B cell (primary cell): ENCODE measurements around the gene ARHGAP20. TPM values are rescaled to one million over a fixed set of nuclear protein-coding genes. Genes with fewer than 3 reads are reported as not detected.

ENCODE experiments used
- ATAC-seq: fragments of 200-7000 bp; cut with Tn5 transposase; one replicate; pipeline ENCODE4 v1.10.0; 2021; ENCODE audit warnings: low read depth, mild to moderate bottlenecking, moderate number of reproducible peaks, moderate library complexity
- CTCF ChIA-PET: fragments of 350-600 bp; sonication (Branson Sonifier 250); formaldehyde crosslinking; loops from one replicate; lab custom pipeline; 2021; ENCODE audit warnings: antibody characterized with exemption, inconsistent platforms; lab: Charles Lee
- POLR2A ChIA-PET: fragments of 350-600 bp; sonication (Branson Sonifier 250); formaldehyde crosslinking; loops from one replicate; lab custom pipeline; 2021; ENCODE audit warnings: antibody characterized with exemption; lab: Charles Lee
- DNase-seq: peaks from one replicate; pipeline ENCODE4 v3.0.0; 2013
- H2AFZ ChIP-seq: 2 replicates; pipeline ENCODE4 v1.6.1; 2012; ENCODE audit warnings: mild to moderate bottlenecking, low read depth, low read length; ENCODE audit not compliant: insufficient read depth, poor library complexity, severe bottlenecking
- H3K27ac ChIP-seq, 2 donors: 1 replicate in 1 of 2; 2 replicates in 1 of 2; pipeline ENCODE4 v1.5.1; 2012 to 2013; ENCODE audit warnings: low read length in 2 of 2, mild to moderate bottlenecking in 2 of 2, moderate library complexity in 1 of 2
- H3K27me3 ChIP-seq, 4 experiments: fragments of 200-600 bp in 1 of 4; sonication (generic) in 1 of 4; replicated peaks in 1 of 4; 1 replicate in 2 of 4; 2 replicates in 2 of 4; pipeline versions ENCODE4 v1.6.1 to v1.7.0; 2013 to 2016; ENCODE audit warnings: low read length in 3 of 4, mild to moderate bottlenecking in 2 of 4, mixed read lengths in 1 of 4, moderate library complexity in 1 of 4; ENCODE audit not compliant: insufficient read depth in 4 of 4, control insufficient read depth in 3 of 4; ENCODE audit errors: control extremely low read depth in 1 of 4
- H3K36me3 ChIP-seq, 2 experiments: replicated peaks in 1 of 2; 1 replicate in 1 of 2; 2 replicates in 1 of 2; pipeline versions ENCODE4 v1.6.1 to v1.7.1; 2013; ENCODE audit warnings: low read length in 1 of 2; ENCODE audit not compliant: insufficient read depth in 2 of 2, control insufficient read depth in 1 of 2; ENCODE audit errors: control extremely low read depth in 1 of 2, extremely low read depth in 1 of 2
- H3K4me1 ChIP-seq, 2 donors: fragments of 200-600 bp in 1 of 2; sonication (generic) in 1 of 2; 1 replicate in 1 of 2; 2 replicates in 1 of 2; pipeline versions ENCODE4 v1.5.1 to v1.6.1; 2013 to 2017; ENCODE audit warnings: low read length in 2 of 2; ENCODE audit not compliant: control insufficient read depth in 2 of 2, insufficient read depth in 2 of 2
- H3K4me2 ChIP-seq: replicated peaks from 2 replicates; pipeline ENCODE3; 2012; ENCODE audit warnings: mild to moderate bottlenecking, low read depth, low read length; ENCODE audit not compliant: poor library complexity, severe bottlenecking
- H3K4me3 ChIP-seq, 5 experiments: fragments of 200-600 bp in 1 of 5; sonication (generic) in 1 of 5; 1 replicate in 3 of 5; 2 replicates in 2 of 5; pipeline versions ENCODE4 v1.5.1 to v1.7.0; 2011 to 2016; ENCODE audit warnings: low read length in 4 of 5, mild to moderate bottlenecking in 4 of 5, low read depth in 2 of 5, control low read depth in 1 of 5, moderate library complexity in 1 of 5; ENCODE audit not compliant: insufficient read depth in 1 of 5; ENCODE audit errors: control extremely low read depth in 1 of 5, extremely low read depth in 1 of 5
- H3K79me2 ChIP-seq: fragments of 200-600 bp; sonication (generic); one replicate; pipeline ENCODE4 v1.6.0; 2016; ENCODE audit warnings: low read length; ENCODE audit not compliant: control insufficient read depth, insufficient read depth
- H3K9ac ChIP-seq: fragments of 200-600 bp; sonication (generic); 2 replicates; pipeline ENCODE4 v1.6.1; 2017; ENCODE audit warnings: mild to moderate bottlenecking, low read length, moderate library complexity
- H3K9me3 ChIP-seq, 3 donors: one replicate each; pipeline versions ENCODE4 v1.6.1 to v1.7.1; 2013; ENCODE audit warnings: low read length in 2 of 3; ENCODE audit not compliant: control insufficient read depth in 2 of 3, insufficient read depth in 1 of 3; ENCODE audit errors: control extremely low read depth in 1 of 3
- H4K20me1 ChIP-seq: 2 replicates; pipeline ENCODE4 v1.6.0; 2012; ENCODE audit warnings: mild to moderate bottlenecking, low read length; ENCODE audit not compliant: insufficient read depth, control insufficient read depth, poor library complexity, severe bottlenecking
- H3K27ac Mint-ChIP-seq: one replicate; pipeline ENCODE4 v1.8.0; 2021; ENCODE audit warnings: mixed read lengths
- H3K27me3 Mint-ChIP-seq: one replicate; pipeline ENCODE4 v1.8.0; 2021; ENCODE audit warnings: mixed read lengths
- H3K4me1 Mint-ChIP-seq: one replicate; pipeline ENCODE4 v1.8.0; 2021; ENCODE audit warnings: mixed read lengths
- H3K4me3 Mint-ChIP-seq: one replicate; pipeline ENCODE4 v1.8.0; 2021; ENCODE audit warnings: mixed read lengths
- H3K9me3 Mint-ChIP-seq: one replicate; pipeline ENCODE4 v1.8.0; 2022; ENCODE audit warnings: mixed read lengths; ENCODE audit not compliant: insufficient read depth
- EZH2 ChIP-seq: IDR thresholded peaks from 2 replicates; pipeline ENCODE4 v1.6.1; 2012; ENCODE audit warnings: borderline replicate concordance, low read depth, mild to moderate bottlenecking, moderate library complexity, low read length; ENCODE audit not compliant: insufficient read depth, poor library complexity, severe bottlenecking
- WGBS: methylation state at CpG from one replicate; pipeline ENCODE4 v1.1.5; 2013; ENCODE audit warnings: missing lambda C conversion rate; ENCODE audit not compliant: insufficient coverage; 5-methylcytosine and 5-hydroxymethylcytosine counted together
- intact Hi-C: fragments of 100-400 bp; cut with micrococcal nuclease; formaldehyde crosslinking; loops from one replicate; pipeline ENCODE4 v1.10.0; 2022
- polyA plus RNA-seq: library from polyadenylated mRNA; depleted of rRNA; stranded (reverse); fragments of >200 nt; gene quantifications from 2 replicates; pipeline ENCODE4 v1.2.3, GENCODE V29; 2012
- total RNA-seq, 2 donors: library from RNA; stranded (reverse); fragments of 120-200 nt in 1 of 2; gene quantifications; 1 replicate in 1 of 2; 2 replicates in 1 of 2; pipeline versions ENCODE4 v1.2.3 to v1.2.4, GENCODE V29; 2013 to 2022
- TF ChIP-seq, protein P1 (sequence below): fragments of 200-600 bp; IDR thresholded peaks from one replicate; pipeline ENCODE4 v1.8.0; 2022; ENCODE audit warnings: antibody characterized with exemption, mild to moderate bottlenecking

The ARHGAP20 gene
- total and polyA plus RNA-seq, 2 donors (not counting 1 experiment from before 2014, with no cell fraction given) = 0.54 to 0.91 TPM

DNA sequence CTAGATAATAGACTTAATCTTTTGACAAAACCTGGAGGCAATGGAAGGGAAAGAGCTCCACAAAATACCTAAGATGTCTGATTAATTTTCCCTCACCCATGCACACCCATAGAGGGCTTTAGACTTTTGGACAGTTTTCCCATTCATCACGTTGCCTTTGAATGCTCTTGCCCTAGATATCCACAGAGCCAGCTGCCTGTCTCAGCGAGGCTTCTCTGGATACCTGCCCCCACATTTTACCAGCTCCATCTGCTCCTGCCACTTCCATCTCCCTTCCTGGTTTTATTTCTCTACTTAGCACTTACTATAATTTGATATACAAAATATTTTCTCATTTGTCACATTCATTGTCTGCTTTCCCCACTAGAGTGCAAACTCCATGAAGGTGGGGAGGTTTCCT is 145.7 kb downstream of the ARHGAP20 start:
- peaks cover 24% of the 10 kb centered on the region for H3K27me3 Mint-ChIP-seq
- H3K27ac Mint-ChIP-seq = no peak overlapping the region
- Histone ChIP-seq H3K79me2 (no peaks in the 10 kb centered on the region), H3K4me1 (no peaks in the 10 kb centered on the region), H3K4me2 (no peak overlapping the region), H2AFZ (no peak overlapping the region), H3K9ac (no peak overlapping the region), H4K20me1 (no peaks in the 10 kb centered on the region), H3K4me3 (no peak overlapping the region), H3K9me3 (no peaks in the 10 kb centered on the region), H3K36me3 (no peaks in the 10 kb centered on the region), H3K27me3 (no peaks in the 10 kb centered on the region), H3K27ac (no peak overlapping the region)
- CTCF ChIA-PET = no interaction called here
- WGBS = 92% methylated on average over 2 of the region's 2 CpGs
- H3K9me3 Mint-ChIP-seq = no peaks in the 10 kb centered on the region
- POLR2A ChIA-PET = no interaction called here
- TF ChIP-seq, protein P1, sequence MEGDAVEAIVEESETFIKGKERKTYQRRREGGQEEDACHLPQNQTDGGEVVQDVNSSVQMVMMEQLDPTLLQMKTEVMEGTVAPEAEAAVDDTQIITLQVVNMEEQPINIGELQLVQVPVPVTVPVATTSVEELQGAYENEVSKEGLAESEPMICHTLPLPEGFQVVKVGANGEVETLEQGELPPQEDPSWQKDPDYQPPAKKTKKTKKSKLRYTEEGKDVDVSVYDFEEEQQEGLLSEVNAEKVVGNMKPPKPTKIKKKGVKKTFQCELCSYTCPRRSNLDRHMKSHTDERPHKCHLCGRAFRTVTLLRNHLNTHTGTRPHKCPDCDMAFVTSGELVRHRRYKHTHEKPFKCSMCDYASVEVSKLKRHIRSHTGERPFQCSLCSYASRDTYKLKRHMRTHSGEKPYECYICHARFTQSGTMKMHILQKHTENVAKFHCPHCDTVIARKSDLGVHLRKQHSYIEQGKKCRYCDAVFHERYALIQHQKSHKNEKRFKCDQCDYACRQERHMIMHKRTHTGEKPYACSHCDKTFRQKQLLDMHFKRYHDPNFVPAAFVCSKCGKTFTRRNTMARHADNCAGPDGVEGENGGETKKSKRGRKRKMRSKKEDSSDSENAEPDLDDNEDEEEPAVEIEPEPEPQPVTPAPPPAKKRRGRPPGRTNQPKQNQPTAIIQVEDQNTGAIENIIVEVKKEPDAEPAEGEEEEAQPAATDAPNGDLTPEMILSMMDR = no peak
- TF ChIP-seq EZH2 = no peak
- no peak overlapping the region for H3K4me3 Mint-ChIP-seq
- intact Hi-C loops = no loop called here
- H3K4me1 Mint-ChIP-seq = no peaks in the 10 kb centered on the region
- ATAC-seq = no peak
- DNase-seq = no peak

DNA sequence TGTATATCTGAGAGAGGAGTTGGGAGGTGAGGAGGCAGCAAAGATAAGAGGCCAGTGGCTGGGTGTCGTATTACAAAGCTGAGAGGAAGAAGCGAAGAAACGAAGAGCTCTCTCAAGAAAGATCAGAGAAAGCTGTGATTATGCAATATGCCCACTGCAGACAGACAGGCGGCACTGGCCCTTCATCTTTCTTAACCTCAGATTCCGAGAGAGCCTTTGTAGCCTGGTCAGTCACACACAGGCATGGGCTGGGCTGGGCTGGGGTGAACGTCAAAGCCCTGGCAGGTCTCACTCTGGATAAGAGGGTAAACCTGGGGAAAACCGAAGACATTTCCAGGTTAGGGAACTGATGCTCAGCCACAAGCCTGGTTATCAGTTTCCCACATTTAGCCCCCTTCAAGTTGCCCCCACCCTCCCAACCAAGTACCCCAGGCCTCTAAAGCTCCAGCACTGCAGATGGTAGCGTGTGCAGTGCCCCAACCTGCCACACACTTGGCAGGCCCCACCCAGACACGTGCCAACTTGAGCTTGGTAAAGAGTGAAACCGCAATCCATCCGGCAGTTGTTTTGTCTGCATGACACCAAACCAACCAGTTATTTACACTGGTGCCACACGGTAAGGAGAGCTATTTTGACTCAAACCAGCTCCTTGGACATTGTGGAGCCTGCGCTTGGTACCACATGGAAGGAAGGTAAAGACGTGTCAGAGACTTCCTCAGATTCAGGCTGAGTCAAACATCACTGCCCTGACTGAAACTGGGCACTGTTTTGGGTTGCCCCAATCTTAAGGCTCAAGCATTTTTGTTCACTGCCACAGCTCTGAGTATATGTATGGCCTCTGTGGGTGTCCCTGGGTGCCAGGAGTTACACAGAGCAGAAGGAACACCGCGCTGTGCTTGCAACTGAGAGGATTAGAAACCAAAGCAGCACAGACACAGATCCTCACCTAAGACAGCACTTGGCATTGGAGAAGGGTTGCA is 146.6 kb downstream of the ARHGAP20 start:
- Mint-ChIP-seq H3K4me1 (no peaks in the 10 kb centered on the region), H3K27me3 (peaks cover 25% of the 10 kb centered on the region), H3K9me3 (no peaks in the 10 kb centered on the region), H3K27ac (no peak overlapping the region), H3K4me3 (no peak overlapping the region)
- Histone ChIP-seq H3K9ac (no peak overlapping the region), H2AFZ (no peak overlapping the region), H3K27me3 (no peaks in the 10 kb centered on the region), H3K9me3 (no peaks in the 10 kb centered on the region), H3K4me3 (no peak overlapping the region), H3K36me3 (no peaks in the 10 kb centered on the region), H3K4me1 (no peaks in the 10 kb centered on the region), H3K79me2 (no peaks in the 10 kb centered on the region), H3K4me2 (no peak overlapping the region), H3K27ac (no peak overlapping the region), H4K20me1 (no peaks in the 10 kb centered on the region)
- CTCF ChIA-PET = no interaction called here
- no peak for DNase-seq
- ATAC-seq = no peak
- POLR2A ChIA-PET = no interaction called here
- intact Hi-C loops = no loop called here
- WGBS = 90% methylated on average over 14 of the region's 16 CpGs
- TF ChIP-seq, protein P1 = no peak
- TF ChIP-seq EZH2 = no peak
